ENCODE measurements around the gene TCF7L2.

Gene TCF7L2

DNA sequence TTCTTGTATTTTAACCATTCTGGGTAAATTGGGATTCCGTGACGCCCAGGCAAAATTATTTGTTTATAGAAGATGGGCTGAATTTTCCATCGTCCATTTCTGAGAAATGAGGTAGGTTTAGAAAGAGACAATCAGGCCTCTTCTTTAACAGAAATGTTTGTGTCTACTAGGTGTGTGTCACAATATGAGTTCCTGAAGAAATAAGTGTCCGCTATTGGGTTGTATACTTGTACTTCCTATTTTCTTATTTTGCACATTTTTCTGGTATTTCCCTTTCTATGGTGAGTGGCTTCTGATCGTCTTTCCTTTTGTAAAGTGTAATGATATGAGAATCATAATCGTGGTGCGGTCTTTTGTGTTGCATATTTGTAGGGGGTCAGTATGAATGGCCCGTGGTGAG is 83.9 kb downstream of the TCF7L2 start:
- CTCF ChIA-PET: no interaction called here
- TF ChIP-seq, protein P1, sequence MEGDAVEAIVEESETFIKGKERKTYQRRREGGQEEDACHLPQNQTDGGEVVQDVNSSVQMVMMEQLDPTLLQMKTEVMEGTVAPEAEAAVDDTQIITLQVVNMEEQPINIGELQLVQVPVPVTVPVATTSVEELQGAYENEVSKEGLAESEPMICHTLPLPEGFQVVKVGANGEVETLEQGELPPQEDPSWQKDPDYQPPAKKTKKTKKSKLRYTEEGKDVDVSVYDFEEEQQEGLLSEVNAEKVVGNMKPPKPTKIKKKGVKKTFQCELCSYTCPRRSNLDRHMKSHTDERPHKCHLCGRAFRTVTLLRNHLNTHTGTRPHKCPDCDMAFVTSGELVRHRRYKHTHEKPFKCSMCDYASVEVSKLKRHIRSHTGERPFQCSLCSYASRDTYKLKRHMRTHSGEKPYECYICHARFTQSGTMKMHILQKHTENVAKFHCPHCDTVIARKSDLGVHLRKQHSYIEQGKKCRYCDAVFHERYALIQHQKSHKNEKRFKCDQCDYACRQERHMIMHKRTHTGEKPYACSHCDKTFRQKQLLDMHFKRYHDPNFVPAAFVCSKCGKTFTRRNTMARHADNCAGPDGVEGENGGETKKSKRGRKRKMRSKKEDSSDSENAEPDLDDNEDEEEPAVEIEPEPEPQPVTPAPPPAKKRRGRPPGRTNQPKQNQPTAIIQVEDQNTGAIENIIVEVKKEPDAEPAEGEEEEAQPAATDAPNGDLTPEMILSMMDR (conservative IDR thresholded peaks at IDR 0.05; ENCODE audit: low read depth): no peak
- DNase-seq (ENCODE audit: low spot score): no peak
- no peak overlapping the region for H3K27ac ChIP-seq
- POLR2A ChIA-PET (ENCODE audit: low non-redundant PET): no interaction called here

DNA sequence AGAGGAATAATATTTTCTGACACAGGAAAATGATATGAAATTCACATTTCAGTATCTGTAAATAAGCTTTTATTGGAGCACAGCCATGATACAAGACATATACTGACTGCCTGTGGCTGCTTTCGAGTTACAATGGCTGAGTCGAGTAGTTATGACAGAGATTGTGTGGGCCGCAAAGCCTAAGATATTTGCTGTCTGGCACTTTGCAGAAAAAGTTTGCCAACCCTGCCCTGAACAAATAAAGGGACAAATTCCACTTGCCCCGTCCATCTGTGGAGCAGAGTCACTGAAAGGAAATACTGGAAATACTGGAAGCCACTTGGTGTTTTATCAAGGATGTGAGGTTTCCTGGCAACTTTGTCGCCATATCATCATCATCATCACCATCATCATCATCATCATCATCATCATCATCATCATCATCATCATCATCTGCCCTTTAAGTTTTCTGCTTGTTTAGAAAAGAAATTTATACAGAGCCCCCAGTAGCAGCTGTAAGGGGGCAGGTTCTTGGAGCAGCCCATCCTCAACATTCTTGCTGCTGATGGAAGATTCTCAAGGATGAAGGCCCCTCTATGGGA is 85.8 kb downstream of the TCF7L2 start:
- CTCF ChIA-PET: no interaction called here
- no peak for DNase-seq (ENCODE audit: low spot score)
- no peak overlapping the region for H3K27ac ChIP-seq
- TF ChIP-seq, protein P1 (conservative IDR thresholded peaks at IDR 0.05; ENCODE audit: low read depth): no peak
- POLR2A ChIA-PET (ENCODE audit: low non-redundant PET): no interaction called here

DNA sequence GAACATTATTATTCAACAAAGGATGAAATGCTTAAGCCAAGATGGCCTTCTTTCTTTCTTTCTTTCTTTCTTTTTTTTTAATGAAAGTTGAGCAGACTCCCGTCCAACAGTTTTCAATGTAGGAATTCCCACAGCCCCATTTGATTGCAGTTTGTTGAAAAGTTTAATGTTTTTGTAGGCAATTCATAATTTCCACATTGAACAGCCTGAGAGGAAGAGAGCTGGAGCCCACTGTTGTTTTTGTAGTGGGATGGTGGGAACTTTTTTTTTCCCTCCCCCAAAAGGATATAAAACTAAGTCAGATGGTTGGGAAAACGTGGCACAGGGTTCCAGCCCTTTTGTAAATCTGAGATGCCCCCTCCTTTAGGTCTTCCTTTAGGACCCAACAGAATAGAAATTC is 86.6 kb downstream of the TCF7L2 start:
- ChIA-PET POLR2A (ENCODE audit: low non-redundant PET) (no interaction called here), CTCF (no interaction called here)
- DNase-seq (ENCODE audit: low spot score): no peak
- H3K27ac ChIP-seq: no peak overlapping the region
- TF ChIP-seq, protein P1 (conservative IDR thresholded peaks at IDR 0.05; ENCODE audit: low read depth): no peak

DNA sequence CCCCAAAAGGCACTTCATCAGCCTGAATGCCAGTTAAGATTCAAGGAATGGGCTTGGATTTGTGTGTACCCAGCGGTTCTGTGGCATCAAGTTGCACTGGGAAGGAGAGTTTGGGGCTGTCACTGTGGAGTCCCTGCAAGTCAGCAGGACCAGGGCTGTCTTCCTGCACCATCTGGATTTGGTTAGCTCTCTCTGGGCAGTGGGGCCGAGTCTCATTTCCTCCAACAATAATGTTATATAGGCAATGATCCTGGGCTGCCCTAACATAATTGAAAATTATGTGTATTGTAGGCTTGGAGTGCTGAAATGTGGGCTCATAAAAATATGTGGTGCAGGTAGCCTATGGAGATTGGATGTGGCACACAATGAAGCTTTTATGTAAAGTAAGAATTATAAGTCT is 87.2 kb downstream of the TCF7L2 start:
- TF ChIP-seq, protein P1 (conservative IDR thresholded peaks at IDR 0.05; ENCODE audit: low read depth): no peak
- POLR2A ChIA-PET (ENCODE audit: low non-redundant PET): no interaction called here
- no peak overlapping the region for H3K27ac ChIP-seq
- DNase-seq (ENCODE audit: low spot score): no peak
- CTCF ChIA-PET: interaction anchor here (0.6 kb wide), 1 partner anchor 10 kb away, joined by 5 read pairs; no protein-coding TSS in a partner anchor

DNA sequence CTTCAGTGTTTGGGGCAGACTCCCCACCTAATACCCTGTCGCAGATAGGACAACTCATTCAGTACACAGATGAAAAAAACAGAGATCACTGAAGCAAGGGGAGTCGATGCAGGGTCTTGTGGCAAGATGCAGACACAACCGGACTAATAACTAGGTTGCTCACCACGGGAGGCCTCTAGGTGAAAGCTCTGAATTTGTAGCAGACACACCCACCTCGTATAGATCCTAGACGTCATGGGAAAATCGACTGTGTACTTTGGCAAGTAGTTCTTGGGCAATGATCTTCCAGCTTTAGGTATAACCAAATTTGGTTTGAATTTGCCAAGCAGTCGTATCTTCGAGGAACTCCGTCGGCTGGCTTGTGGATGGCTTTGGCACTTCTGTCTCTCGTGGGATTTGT is 88.1 kb downstream of the TCF7L2 start:
- no peak for DNase-seq (ENCODE audit: low spot score)
- TF ChIP-seq, protein P1 (conservative IDR thresholded peaks at IDR 0.05; ENCODE audit: low read depth): no peak
- H3K27ac ChIP-seq: no peak overlapping the region
- POLR2A ChIA-PET (ENCODE audit: low non-redundant PET): no interaction called here
- CTCF ChIA-PET: no interaction called here

DNA sequence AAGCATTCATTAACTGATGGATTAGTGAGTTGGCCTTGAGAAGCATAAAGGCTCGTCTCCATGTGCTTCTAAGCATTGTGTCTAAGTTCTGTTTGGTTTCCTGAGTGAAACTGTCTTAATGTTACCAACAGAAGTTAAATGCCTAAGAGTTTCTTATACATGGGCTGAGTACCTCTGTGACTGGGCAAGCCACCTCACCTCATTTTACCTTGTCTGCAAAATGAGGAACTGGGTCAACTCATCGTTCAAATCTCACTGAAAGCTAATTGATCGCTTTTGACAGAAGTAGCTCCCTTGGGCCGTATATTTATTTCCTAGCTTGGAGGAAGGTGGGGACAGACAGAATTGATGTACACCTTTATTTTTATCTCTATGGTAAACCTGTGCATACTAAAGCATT is 88.9 kb downstream of the TCF7L2 start:
- CTCF ChIA-PET: no interaction called here
- TF ChIP-seq, protein P1 (conservative IDR thresholded peaks at IDR 0.05; ENCODE audit: low read depth): no peak
- DNase-seq (ENCODE audit: low spot score): no peak
- POLR2A ChIA-PET (ENCODE audit: low non-redundant PET): no interaction called here
- no peak overlapping the region for H3K27ac ChIP-seq

All from RWPE1 (cell line).